Peyer's patch (tissue), 4 donors: ENCODE data around the gene MCOLN1.

Experiments
- CTCF ChIP-seq, 6 experiments: fragments of 450-650 bp in 4 of 6; fragments of 200-600 bp in 2 of 6; sonication (generic) in 1 of 6; IDR thresholded peaks; one replicate each; pipeline ENCODE4 v1.5.1; 2017 to 2019; ENCODE audit warnings: antibody characterized with exemption in 6 of 6, mild to moderate bottlenecking in 3 of 6, moderate library complexity in 1 of 6
- POLR2A ChIP-seq, 2 donors: fragments of 450-650 bp; IDR thresholded peaks; one replicate each; pipeline ENCODE4 v1.5.1; 2017; ENCODE audit warnings: antibody characterized with exemption in 2 of 2, mild to moderate bottlenecking in 2 of 2, moderate library complexity in 2 of 2

- TF ChIP-seq CTCF (IDR thresholded peaks at IDR 0.05) (no peak), POLR2A (IDR thresholded peaks at IDR 0.05) (no peak)
These were observed 15.8 kb upstream of the MCOLN1 start for GRCh38 chr19:7506385-7507328.
